BLaER1 (cell line): Measurements from ENCODE around the gene NPHP4.
A peak's percentile ranks its signal among the peaks of the same experiment; 100 is the strongest.

Experiments used
- H3K27ac ChIP-seq: shearing (Covaris generic); formaldehyde crosslinking; 2 replicates; pipeline ENCODE4 v1.8.1; 2022
- H3K27me3 ChIP-seq: shearing (Covaris generic); formaldehyde crosslinking; 2 replicates; pipeline ENCODE4 v1.8.1; 2022
- H3K36me3 ChIP-seq: shearing (Covaris generic); formaldehyde crosslinking; 2 replicates; pipeline ENCODE4 v1.8.1; 2022
- H3K4me1 ChIP-seq: shearing (Covaris generic); formaldehyde crosslinking; 2 replicates; pipeline ENCODE4 v1.8.1; 2022
- H3K4me2 ChIP-seq: shearing (Covaris generic); formaldehyde crosslinking; 2 replicates; pipeline ENCODE4 v1.8.1; 2022
- H3K4me3 ChIP-seq: shearing (Covaris generic); formaldehyde crosslinking; 2 replicates; pipeline ENCODE4 v1.8.1; 2022
- H3K9ac ChIP-seq: shearing (Covaris generic); formaldehyde crosslinking; 2 replicates; pipeline ENCODE4 v1.8.1; 2022
- H3K9me3 ChIP-seq: shearing (Covaris generic); formaldehyde crosslinking; 2 replicates; pipeline ENCODE4 v1.8.1; 2022
- H4K20me1 ChIP-seq: shearing (Covaris generic); formaldehyde crosslinking; 2 replicates; pipeline ENCODE4 v1.8.1; 2022
- Cebpa-rat ChIP-seq: shearing (Covaris generic); IDR thresholded peaks from 2 replicates; pipeline ENCODE4 v1.8.1; 2022

NPHP4 gene

DNA sequence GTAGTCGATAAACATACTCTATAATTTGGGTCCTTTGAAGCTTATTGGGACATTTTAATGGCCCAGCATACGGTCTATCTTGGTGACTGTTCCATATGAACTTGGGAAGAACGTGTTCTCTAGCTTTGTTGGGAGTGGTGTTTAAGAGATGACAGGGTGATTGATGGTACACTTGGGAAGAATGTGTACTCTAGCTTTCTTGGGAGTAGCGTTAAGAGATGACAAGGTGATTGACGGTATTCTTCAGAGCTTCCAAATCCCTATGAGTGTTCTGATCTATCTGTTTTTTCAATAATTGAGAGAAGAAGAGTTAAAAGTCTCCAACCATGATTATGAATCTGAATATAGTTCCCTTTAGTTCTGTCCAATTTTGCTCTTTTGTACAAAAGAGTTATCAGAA lies 9.4 kb downstream of the NPHP4 start:
- Histone ChIP-seq H3K9ac (no peak overlapping the region), H3K27ac (no peak overlapping the region), H3K4me3 (no peak overlapping the region), H3K4me2 (no peak overlapping the region), H3K9me3 (no peaks in the 10 kb centered on the region), H3K4me1 (peaks cover 50% of the 10 kb centered on the region), H4K20me1 (no peaks in the 10 kb centered on the region), H3K36me3 (peaks cover 31% of the 10 kb centered on the region), H3K27me3 (no peaks in the 10 kb centered on the region)
- TF ChIP-seq Cebpa-rat, result no peak

DNA sequence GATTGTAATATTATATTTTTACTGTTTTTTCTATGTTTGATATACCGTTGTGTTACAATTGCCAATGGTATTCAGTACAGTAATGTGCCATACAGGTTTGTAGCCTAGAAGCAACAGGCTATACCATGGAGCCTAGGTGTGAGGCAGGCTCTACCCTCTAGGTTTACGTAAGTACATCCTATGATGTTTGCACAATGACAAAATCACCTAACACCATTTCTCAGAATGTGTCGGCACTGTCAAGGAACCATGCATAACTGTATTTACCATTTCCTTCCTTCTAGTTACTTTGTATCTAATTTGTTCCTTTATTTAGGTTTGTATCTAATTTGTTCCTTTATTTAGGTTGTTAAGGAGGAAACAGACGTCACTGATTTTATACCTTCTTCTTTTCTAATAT lies 9.9 kb downstream of the NPHP4 start:
- H3K27ac ChIP-seq, result no peak overlapping the region
- no peak for TF ChIP-seq Cebpa-rat
- H3K9me3 ChIP-seq, result no peaks in the 10 kb centered on the region
- peaks cover 54% of the 10 kb centered on the region for H3K4me1 ChIP-seq
- H3K4me3 ChIP-seq, result no peak overlapping the region
- peaks cover 34% of the 10 kb centered on the region for H3K36me3 ChIP-seq
- no peaks in the 10 kb centered on the region for H4K20me1 ChIP-seq
- peak overlapping the region; percentile 42; the same call in 1 of the 2 replicates for H3K4me2 ChIP-seq
- no peak overlapping the region for H3K9ac ChIP-seq
- H3K27me3 ChIP-seq, result no peaks in the 10 kb centered on the region

DNA sequence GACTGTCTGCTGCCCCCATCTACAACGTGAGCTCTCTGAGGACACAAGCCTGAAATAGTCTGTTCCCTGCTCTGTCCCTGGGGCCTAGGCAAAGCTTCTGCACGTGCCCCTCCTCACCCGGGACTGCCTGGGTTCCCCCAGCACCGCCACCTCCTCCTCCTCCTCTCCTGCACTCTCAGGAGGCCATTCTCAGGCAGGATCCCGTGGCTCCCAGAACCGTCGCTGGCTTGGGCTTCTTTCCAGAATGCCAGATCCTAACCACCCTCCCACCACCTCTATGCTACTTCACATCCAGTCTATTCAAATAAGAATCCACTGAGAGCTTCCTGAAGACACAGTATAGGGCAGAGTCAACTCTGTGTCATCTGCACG lies 11.2 kb downstream of the NPHP4 start:
- Histone ChIP-seq H4K20me1 (no peaks in the 10 kb centered on the region), H3K4me3 (peak overlapping the region; percentile 34; the same call in 1 of the 2 replicates), H3K27me3 (no peaks in the 10 kb centered on the region), H3K4me2 (peak overlapping the region; percentile 92), H3K9ac (peak overlapping the region; percentile 59; the same call in 1 of the 2 replicates), H3K9me3 (no peaks in the 10 kb centered on the region), H3K4me1 (peaks cover 67% of the 10 kb centered on the region), H3K27ac (peak overlapping the region; percentile 76), H3K36me3 (peaks cover 41% of the 10 kb centered on the region)
- no peak for TF ChIP-seq Cebpa-rat

DNA sequence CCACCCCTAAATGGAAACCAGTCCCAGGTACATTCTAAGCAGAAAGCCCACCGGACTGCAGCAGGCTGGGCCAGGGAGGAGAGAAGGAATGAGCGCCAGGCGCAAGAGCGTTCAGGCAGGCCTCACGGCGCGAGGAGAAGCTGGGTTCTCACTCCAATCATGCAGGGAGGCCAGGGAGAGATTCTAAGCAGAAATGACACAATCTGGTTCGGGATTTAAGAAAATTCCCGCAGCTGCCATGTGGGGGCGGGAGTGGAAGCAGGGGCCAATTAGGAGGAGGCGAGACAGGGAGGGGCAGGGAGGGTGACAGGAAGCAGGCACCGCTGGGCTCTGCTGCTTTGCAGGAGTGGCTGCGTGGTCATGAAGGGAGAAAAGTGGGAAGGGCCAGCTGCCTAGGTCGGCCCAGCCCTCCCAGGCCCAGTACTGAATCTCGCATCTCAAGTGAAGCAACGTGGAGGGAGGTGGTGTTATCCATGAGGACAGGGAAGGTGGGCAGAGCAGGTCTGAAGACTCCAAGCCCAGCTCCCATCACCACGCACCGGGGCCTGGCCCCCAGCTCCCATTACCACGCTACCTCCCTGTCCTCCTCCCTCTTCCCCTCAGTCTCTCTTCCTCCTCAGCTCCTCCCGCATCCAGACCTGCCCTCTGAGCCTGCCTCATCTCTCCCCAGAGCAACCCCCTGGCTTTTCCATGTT lies 11.8 kb downstream of the NPHP4 start:
- H3K4me2 ChIP-seq, result peak overlapping the region; percentile 92
- no peak for TF ChIP-seq Cebpa-rat
- peaks cover 73% of the 10 kb centered on the region for H3K4me1 ChIP-seq
- peaks cover 37% of the 10 kb centered on the region for H3K36me3 ChIP-seq
- H3K4me3 ChIP-seq, result peak overlapping the region; percentile 34; the same call in 1 of the 2 replicates
- H3K9ac ChIP-seq, result peak overlapping the region; percentile 59; the same call in 1 of the 2 replicates
- no peaks in the 10 kb centered on the region for H3K9me3 ChIP-seq
- no peaks in the 10 kb centered on the region for H4K20me1 ChIP-seq
- H3K27me3 ChIP-seq, result no peaks in the 10 kb centered on the region
- H3K27ac ChIP-seq, result peak overlapping the region; percentile 76

DNA sequence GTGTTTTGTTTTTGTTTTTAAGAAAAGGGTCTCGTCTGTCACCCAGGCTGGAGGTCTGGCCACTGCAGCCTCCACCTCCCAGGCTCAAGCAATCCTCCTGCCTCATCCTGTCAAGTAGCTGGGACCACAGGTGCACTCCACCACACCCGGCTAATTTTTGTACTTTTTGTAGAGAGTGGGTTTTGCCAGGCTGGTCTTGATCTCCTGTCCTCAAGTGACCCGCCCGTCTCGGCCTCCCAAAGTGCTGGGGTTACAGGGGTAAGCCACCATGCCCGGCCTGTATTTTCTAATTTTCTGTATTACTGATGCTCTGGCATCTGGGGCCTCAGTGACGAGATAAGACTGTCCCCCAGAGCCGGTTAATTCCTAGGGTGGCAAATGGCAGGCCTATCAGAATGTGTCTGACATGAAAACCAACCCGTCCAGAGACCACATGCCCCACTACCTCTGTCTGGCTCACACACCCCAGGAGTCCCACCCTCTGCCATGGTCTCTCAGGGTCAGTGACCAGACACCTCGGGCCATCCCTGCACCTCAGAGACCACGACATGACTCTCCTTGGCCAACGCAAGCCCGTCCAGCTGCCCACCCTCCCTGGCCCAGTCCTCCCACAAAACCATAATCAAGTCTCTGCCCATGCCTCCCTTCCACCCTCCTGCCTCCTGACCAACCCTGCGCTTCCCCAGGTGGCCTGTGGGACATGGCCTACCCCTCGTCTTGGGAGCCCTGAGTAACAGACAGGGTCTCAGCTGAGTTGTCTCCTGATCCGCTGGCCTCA lies 12.5 kb downstream of the NPHP4 start:
- Histone ChIP-seq H3K27ac (peak overlapping the region; percentile 76), H3K4me2 (peak overlapping the region; percentile 92), H3K36me3 (peaks cover 30% of the 10 kb centered on the region), H3K9ac (no peak overlapping the region), H3K4me1 (peaks cover 80% of the 10 kb centered on the region), H4K20me1 (no peaks in the 10 kb centered on the region), H3K27me3 (no peaks in the 10 kb centered on the region), H3K9me3 (no peaks in the 10 kb centered on the region), H3K4me3 (no peak overlapping the region)
- no peak for TF ChIP-seq Cebpa-rat

DNA sequence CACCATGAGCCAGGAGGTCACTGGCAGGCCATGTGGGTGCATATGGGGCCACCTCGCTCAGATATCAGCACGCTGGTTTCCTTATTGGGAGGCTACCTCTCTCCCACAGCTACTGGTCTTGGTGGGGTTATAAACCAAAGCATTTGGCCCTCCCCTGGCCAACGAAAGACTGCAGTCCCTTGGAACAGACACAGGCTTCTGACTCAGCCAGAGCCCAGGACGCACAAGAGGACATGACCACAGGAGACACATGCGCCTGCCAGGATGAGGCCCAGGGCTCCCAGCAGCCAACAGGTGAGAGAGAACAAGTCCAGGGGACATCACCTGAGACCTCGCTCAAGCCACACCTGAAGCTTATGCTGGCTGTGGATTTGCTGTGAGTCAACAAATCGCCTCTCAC lies 13.8 kb downstream of the NPHP4 start:
- no peak overlapping the region for H3K4me3 ChIP-seq
- no peaks in the 10 kb centered on the region for H3K27me3 ChIP-seq
- H3K9me3 ChIP-seq, result no peaks in the 10 kb centered on the region
- no peak overlapping the region for H3K9ac ChIP-seq
- H3K4me1 ChIP-seq, result peaks cover 93% of the 10 kb centered on the region
- peak overlapping the region; percentile 9; the same call in 1 of the 2 replicates for H3K4me2 ChIP-seq
- H3K27ac ChIP-seq, result peak overlapping the region; percentile 42
- no peaks in the 10 kb centered on the region for H4K20me1 ChIP-seq
- no peak for TF ChIP-seq Cebpa-rat
- H3K36me3 ChIP-seq, result peaks cover 25% of the 10 kb centered on the region

DNA sequence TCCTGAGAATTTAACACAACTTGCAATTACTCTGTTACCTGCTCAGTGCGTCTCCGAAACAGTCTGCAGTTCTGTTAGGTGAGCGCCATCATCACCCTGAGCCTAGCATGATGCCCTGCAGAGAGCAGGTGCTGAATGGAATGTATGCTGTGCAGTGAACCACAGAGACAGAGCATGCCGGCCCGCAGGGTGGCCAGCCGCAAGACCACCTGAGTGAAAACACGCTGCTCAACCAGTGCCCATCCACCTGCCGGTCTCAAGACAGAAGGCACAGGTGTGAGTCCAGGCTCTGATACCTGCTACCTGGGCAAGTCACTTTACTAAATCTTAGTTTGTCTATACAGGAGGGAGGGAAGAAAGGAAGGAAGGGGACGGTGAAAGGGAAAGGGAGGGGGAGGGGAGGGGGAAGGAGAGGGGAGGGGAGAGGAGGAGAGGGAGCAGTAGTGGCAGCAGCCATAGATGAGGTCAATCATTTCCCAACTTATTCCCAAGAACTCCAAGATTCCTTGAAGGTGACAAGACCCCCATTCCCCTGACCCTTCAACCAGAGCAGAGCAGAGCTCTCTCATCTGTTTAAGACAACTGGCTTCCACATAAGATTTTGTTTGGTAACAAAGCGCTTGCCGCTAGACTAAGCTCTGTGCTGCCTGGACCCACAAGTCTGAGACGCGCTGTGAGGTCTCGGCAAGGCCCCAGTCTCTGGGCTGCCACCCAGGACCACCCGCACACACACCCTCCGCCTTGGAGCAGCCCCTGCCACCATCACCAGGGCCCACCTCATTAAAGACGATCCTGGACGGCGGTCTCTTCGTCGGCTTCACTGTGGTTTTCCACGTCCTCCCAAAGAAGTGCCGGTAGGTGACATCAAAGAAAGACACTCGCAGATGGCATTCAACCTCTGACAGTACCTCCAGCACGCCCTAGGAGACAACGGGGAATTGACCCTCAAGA lies 14.5 kb downstream of the NPHP4 start:
- Histone ChIP-seq H3K4me1 (peaks cover 95% of the 10 kb centered on the region), H3K9me3 (no peaks in the 10 kb centered on the region), H3K27ac (peak overlapping the region; percentile 91), H3K27me3 (no peaks in the 10 kb centered on the region), H4K20me1 (no peaks in the 10 kb centered on the region), H3K4me3 (no peak overlapping the region), H3K36me3 (peaks cover 28% of the 10 kb centered on the region), H3K9ac (no peak overlapping the region), H3K4me2 (peak overlapping the region; percentile 71)
- no peak for TF ChIP-seq Cebpa-rat

DNA sequence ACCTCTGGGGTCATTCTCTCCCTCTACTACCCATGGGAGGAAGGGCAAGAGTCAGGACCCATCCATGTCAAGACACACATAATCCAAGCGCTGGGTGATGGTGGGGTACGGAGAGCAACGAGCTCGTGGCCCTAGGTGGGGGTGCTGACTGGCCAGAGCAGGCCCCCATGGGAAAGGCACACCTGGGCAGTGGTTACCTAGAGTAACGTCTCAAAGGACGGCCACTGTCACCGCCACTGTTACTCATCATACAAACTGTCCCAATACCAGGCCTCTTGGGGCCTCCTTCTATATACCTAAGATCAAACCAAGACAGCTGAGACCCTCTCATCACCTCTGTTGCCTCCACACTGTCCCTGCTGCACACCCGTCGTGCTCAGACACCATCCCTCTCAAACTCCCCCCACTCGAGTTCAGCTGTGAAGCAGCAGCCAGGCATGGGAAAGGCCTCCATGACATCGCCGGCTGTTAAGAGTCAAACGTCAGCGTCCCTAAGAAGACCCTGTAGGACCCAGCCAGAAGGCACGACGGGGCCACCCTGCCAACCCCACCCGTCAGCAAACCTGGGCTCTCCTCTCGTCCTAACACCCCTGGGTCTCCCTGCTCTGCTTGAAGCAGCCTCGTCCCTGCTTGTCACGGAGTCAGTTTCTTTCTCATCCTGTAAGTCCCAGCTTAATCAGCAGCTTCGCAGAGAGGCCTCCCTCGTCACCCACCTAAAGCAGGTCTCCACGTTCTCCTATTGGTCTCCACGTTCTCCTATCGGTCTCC lies 15.3 kb downstream of the NPHP4 start:
- Histone ChIP-seq H3K9ac (no peak overlapping the region), H3K36me3 (peaks cover 33% of the 10 kb centered on the region), H3K27me3 (no peaks in the 10 kb centered on the region), H3K4me2 (peak overlapping the region; percentile 71), H3K4me3 (no peak overlapping the region), H3K27ac (peak overlapping the region; percentile 91), H3K9me3 (no peaks in the 10 kb centered on the region), H4K20me1 (no peaks in the 10 kb centered on the region), H3K4me1 (peaks cover 86% of the 10 kb centered on the region)
- no peak for TF ChIP-seq Cebpa-rat

DNA sequence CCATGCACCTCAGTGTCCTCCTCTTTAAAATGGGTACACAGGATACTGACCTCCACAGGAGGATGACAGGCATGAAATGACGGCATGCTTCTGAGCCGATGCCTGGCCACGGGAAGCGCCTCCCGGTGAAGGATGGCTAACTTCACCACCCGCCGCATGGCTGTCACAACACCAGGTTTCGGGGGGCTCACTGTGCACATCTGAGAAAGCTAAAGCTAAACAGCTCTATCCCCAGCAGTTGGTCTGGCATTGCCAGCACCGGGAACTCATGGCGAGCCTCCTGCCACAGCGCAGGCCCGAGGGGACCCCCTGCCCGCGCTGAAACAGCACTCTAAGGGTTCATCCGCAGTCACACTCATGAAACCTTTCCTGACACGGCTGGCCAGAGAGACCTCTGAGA lies 16.0 kb downstream of the NPHP4 start:
- Histone ChIP-seq H4K20me1 (no peaks in the 10 kb centered on the region), H3K27me3 (no peaks in the 10 kb centered on the region), H3K36me3 (peaks cover 39% of the 10 kb centered on the region), H3K4me1 (peaks cover 79% of the 10 kb centered on the region), H3K9me3 (no peaks in the 10 kb centered on the region), H3K9ac (peak overlapping the region; percentile 71), H3K27ac (peak overlapping the region; percentile 91), H3K4me2 (peak overlapping the region; percentile 71), H3K4me3 (no peak overlapping the region)
- TF ChIP-seq Cebpa-rat, result no peak
